Measurements from ENCODE around the gene BCHE. TPM values are rescaled to one million over a fixed set of nuclear protein-coding genes. Genes with fewer than 3 reads are reported as not detected.
A peak's percentile ranks its signal among the peaks of the same experiment; 100 is the strongest.

The BCHE gene
- total RNA-seq, 2 donors from 2014 or later: 0.69 to 0.79 TPM

DNA sequence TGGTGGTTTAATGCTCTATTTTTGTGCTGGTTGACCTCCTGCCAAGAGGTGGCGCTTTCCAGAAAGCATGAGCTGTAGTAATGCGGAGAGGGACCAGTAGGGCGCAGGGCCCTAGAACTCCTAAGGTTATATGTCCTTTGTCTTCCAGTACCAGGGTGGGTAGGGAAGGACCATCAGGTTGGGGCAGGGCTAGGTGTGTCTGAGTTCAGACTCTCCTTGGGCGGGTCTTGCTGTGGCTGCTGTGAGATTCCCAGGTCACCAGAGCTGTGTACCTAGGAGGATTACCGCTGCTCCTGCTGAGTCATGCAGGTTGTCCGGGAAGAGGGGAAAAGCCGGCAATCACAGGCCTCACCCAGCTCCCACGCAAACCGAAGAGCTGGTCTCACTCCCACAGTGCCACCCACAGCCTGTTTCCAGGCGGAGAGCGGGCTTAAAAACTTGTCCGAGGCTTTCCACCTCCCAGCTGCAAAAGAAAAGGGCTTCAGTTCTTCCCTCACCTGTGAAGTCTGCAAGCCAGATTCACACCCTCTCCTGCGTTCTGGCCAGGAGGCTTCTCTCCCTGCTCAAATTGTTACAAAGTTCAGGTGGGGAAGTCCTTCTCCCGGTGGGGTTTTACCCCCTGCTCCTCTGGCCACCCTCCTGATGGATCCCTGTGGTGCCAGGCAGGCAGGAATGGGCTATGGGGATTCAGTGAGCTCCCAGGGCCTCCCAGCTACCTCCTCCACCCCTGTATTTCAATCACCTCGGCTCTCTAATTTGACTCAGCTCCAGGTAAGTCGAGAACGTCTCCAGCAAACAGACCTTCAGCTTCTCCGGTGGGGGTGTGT is 37.7 kb upstream of the BCHE start:
- DNase-seq: peak; percentile 72
- WGBS, 2 experiments (ENCODE audit: insufficient coverage in 1 of 2, insufficient read length in 1 of 2): 95 to 98% methylated on average over 8 to 18 of the region's 18 CpGs

GRCh38 chr3:165868088-165868487 is 30.9 kb upstream of the BCHE start:
- Histone ChIP-seq H3K36me3 (ENCODE audit: control insufficient read depth, insufficient read depth, low read length) (no peaks in the 10 kb centered on the region), H3K27ac (ENCODE audit: low read depth, low read length) (no peak overlapping the region), H3K9ac (ENCODE audit: extremely low read depth, low read length, poor library complexity, severe bottlenecking) (no peak overlapping the region), H3K4me3 (ENCODE audit: low read length) (no peak overlapping the region), H3K4me1 (ENCODE audit: control insufficient read depth, insufficient read depth, low read length) (no peaks in the 10 kb centered on the region), H3K27me3 (ENCODE audit: control insufficient read depth, insufficient read depth, low read length, poor library complexity, severe bottlenecking) (no peaks in the 10 kb centered on the region), H3K9me3 (ENCODE audit: control insufficient read depth, low read length) (no peaks in the 10 kb centered on the region)
- Mint-ChIP-seq H3K4me3 (no peak overlapping the region), H3K4me1 (no peaks in the 10 kb centered on the region), H3K9me3 (peaks cover 7% of the 10 kb centered on the region), H3K27me3 (ENCODE audit: insufficient read depth) (no peaks in the 10 kb centered on the region), H3K27ac (no peak overlapping the region), H3K36me3 (ENCODE audit: low read depth) (no peaks in the 10 kb centered on the region)
- WGBS, 2 experiments (ENCODE audit: insufficient coverage in 1 of 2, insufficient read length in 1 of 2): 89 to 93% methylated on average over 3 to 5 of the region's 5 CpGs
- no peak for TF ChIP-seq CTCF (conservative IDR thresholded peaks at IDR 0.05)
- DNase-seq: no peak

More for the DNA sequence above, 37.7 kb upstream of the BCHE start:
- Histone ChIP-seq H3K27ac (ENCODE audit: low read depth, low read length) (no peak overlapping the region), H3K4me3 (ENCODE audit: low read length) (no peak overlapping the region), H3K36me3 (ENCODE audit: control insufficient read depth, insufficient read depth, low read length) (no peaks in the 10 kb centered on the region), H3K9ac (ENCODE audit: extremely low read depth, low read length, poor library complexity, severe bottlenecking) (no peak overlapping the region), H3K9me3 (ENCODE audit: control insufficient read depth, low read length) (no peaks in the 10 kb centered on the region), H3K4me1 (ENCODE audit: control insufficient read depth, insufficient read depth, low read length) (no peaks in the 10 kb centered on the region), H3K27me3 (ENCODE audit: control insufficient read depth, insufficient read depth, low read length, poor library complexity, severe bottlenecking) (no peaks in the 10 kb centered on the region)
- TF ChIP-seq CTCF (conservative IDR thresholded peaks at IDR 0.05): peak; percentile 61
- H3K36me3 Mint-ChIP-seq (ENCODE audit: low read depth): no peaks in the 10 kb centered on the region
- H3K27ac Mint-ChIP-seq: peak overlapping the region; percentile 86
- no peaks in the 10 kb centered on the region for H3K27me3 Mint-ChIP-seq (ENCODE audit: insufficient read depth)
- H3K4me3 Mint-ChIP-seq: no peak overlapping the region
- H3K4me1 Mint-ChIP-seq: peaks cover 8% of the 10 kb centered on the region
- H3K9me3 Mint-ChIP-seq: peaks cover 7% of the 10 kb centered on the region

DNA sequence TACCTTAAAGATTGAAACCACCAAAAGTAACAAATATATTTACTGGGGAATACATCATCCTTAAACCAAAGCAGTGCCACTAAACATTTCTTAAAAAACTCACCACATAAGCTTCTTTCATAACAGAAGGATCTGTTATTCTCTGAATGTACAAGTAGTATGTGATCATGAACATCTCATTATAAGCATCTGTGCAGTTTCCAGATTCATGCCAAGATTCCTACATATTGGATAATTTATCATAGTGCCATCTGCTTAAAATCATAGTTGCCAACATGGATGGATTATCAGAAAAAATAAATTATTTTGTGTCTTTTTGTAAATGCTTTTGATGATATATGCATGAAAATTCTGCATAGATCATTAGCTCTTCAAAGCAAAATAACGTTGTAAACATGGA is 21.8 kb upstream of the BCHE start:
- Histone ChIP-seq H3K27ac (ENCODE audit: low read depth, low read length) (no peak overlapping the region), H3K4me3 (ENCODE audit: low read length) (no peak overlapping the region), H3K9ac (ENCODE audit: extremely low read depth, low read length, poor library complexity, severe bottlenecking) (no peak overlapping the region), H3K36me3 (ENCODE audit: control insufficient read depth, insufficient read depth, low read length) (no peaks in the 10 kb centered on the region), H3K27me3 (ENCODE audit: control insufficient read depth, insufficient read depth, low read length, poor library complexity, severe bottlenecking) (no peaks in the 10 kb centered on the region), H3K9me3 (ENCODE audit: control insufficient read depth, low read length) (no peaks in the 10 kb centered on the region), H3K4me1 (ENCODE audit: control insufficient read depth, insufficient read depth, low read length) (no peaks in the 10 kb centered on the region)
- no peak for TF ChIP-seq CTCF (conservative IDR thresholded peaks at IDR 0.05)
- Mint-ChIP-seq H3K9me3 (no peaks in the 10 kb centered on the region), H3K4me3 (no peak overlapping the region), H3K27me3 (ENCODE audit: insufficient read depth) (no peaks in the 10 kb centered on the region), H3K36me3 (ENCODE audit: low read depth) (no peaks in the 10 kb centered on the region), H3K27ac (no peak overlapping the region), H3K4me1 (no peaks in the 10 kb centered on the region)
- WGBS, 2 experiments (ENCODE audit: insufficient coverage in 1 of 2, insufficient read length in 1 of 2): 88% methylated on average over 1 of the region's 1 CpG; no CpG with 5 or more reads in 1 of the 2 experiments
- no peak for DNase-seq

Measured in endodermal cell (in vitro differentiated cells).